B cell (primary cell): ENCODE results near the gene STOML1. TPM values are rescaled to one million over a fixed set of nuclear protein-coding genes. Genes with fewer than 3 reads are reported as not detected.
A peak's percentile ranks its signal among the peaks of the same experiment; 100 is the strongest.

Experiments used
- ATAC-seq: fragments of 200-7000 bp; cut with Tn5 transposase; one replicate; pipeline ENCODE4 v1.10.0; 2021; ENCODE audit warnings: low read depth, mild to moderate bottlenecking, moderate number of reproducible peaks, moderate library complexity
- CTCF ChIA-PET: fragments of 350-600 bp; sonication (Branson Sonifier 250); formaldehyde crosslinking; loops from one replicate; lab custom pipeline; 2021; ENCODE audit warnings: antibody characterized with exemption, inconsistent platforms; lab: Charles Lee
- POLR2A ChIA-PET: fragments of 350-600 bp; sonication (Branson Sonifier 250); formaldehyde crosslinking; loops from one replicate; lab custom pipeline; 2021; ENCODE audit warnings: antibody characterized with exemption; lab: Charles Lee
- DNase-seq: peaks from one replicate; pipeline ENCODE4 v3.0.0; 2013
- H2AFZ ChIP-seq: 2 replicates; pipeline ENCODE4 v1.6.1; 2012; ENCODE audit warnings: mild to moderate bottlenecking, low read depth, low read length; ENCODE audit not compliant: insufficient read depth, poor library complexity, severe bottlenecking
- H3K27ac ChIP-seq, 2 donors: 1 replicate in 1 of 2; 2 replicates in 1 of 2; pipeline ENCODE4 v1.5.1; 2012 to 2013; ENCODE audit warnings: low read length in 2 of 2, mild to moderate bottlenecking in 2 of 2, moderate library complexity in 1 of 2
- H3K27me3 ChIP-seq, 4 experiments: fragments of 200-600 bp in 1 of 4; sonication (generic) in 1 of 4; replicated peaks in 1 of 4; 1 replicate in 2 of 4; 2 replicates in 2 of 4; pipeline versions ENCODE4 v1.6.1 to v1.7.0; 2013 to 2016; ENCODE audit warnings: low read length in 3 of 4, mild to moderate bottlenecking in 2 of 4, mixed read lengths in 1 of 4, moderate library complexity in 1 of 4; ENCODE audit not compliant: insufficient read depth in 4 of 4, control insufficient read depth in 3 of 4; ENCODE audit errors: control extremely low read depth in 1 of 4
- H3K36me3 ChIP-seq, 2 experiments: replicated peaks in 1 of 2; 1 replicate in 1 of 2; 2 replicates in 1 of 2; pipeline versions ENCODE4 v1.6.1 to v1.7.1; 2013; ENCODE audit warnings: low read length in 1 of 2; ENCODE audit not compliant: insufficient read depth in 2 of 2, control insufficient read depth in 1 of 2; ENCODE audit errors: control extremely low read depth in 1 of 2, extremely low read depth in 1 of 2
- H3K4me1 ChIP-seq, 2 donors: fragments of 200-600 bp in 1 of 2; sonication (generic) in 1 of 2; 1 replicate in 1 of 2; 2 replicates in 1 of 2; pipeline versions ENCODE4 v1.5.1 to v1.6.1; 2013 to 2017; ENCODE audit warnings: low read length in 2 of 2; ENCODE audit not compliant: control insufficient read depth in 2 of 2, insufficient read depth in 2 of 2
- H3K4me2 ChIP-seq: replicated peaks from 2 replicates; pipeline ENCODE3; 2012; ENCODE audit warnings: mild to moderate bottlenecking, low read depth, low read length; ENCODE audit not compliant: poor library complexity, severe bottlenecking
- H3K4me3 ChIP-seq, 5 experiments: fragments of 200-600 bp in 1 of 5; sonication (generic) in 1 of 5; 1 replicate in 3 of 5; 2 replicates in 2 of 5; pipeline versions ENCODE4 v1.5.1 to v1.7.0; 2011 to 2016; ENCODE audit warnings: low read length in 4 of 5, mild to moderate bottlenecking in 4 of 5, low read depth in 2 of 5, control low read depth in 1 of 5, moderate library complexity in 1 of 5; ENCODE audit not compliant: insufficient read depth in 1 of 5; ENCODE audit errors: control extremely low read depth in 1 of 5, extremely low read depth in 1 of 5
- H3K79me2 ChIP-seq: fragments of 200-600 bp; sonication (generic); one replicate; pipeline ENCODE4 v1.6.0; 2016; ENCODE audit warnings: low read length; ENCODE audit not compliant: control insufficient read depth, insufficient read depth
- H3K9ac ChIP-seq: fragments of 200-600 bp; sonication (generic); 2 replicates; pipeline ENCODE4 v1.6.1; 2017; ENCODE audit warnings: mild to moderate bottlenecking, low read length, moderate library complexity
- H3K9me3 ChIP-seq, 3 donors: one replicate each; pipeline versions ENCODE4 v1.6.1 to v1.7.1; 2013; ENCODE audit warnings: low read length in 2 of 3; ENCODE audit not compliant: control insufficient read depth in 2 of 3, insufficient read depth in 1 of 3; ENCODE audit errors: control extremely low read depth in 1 of 3
- H4K20me1 ChIP-seq: 2 replicates; pipeline ENCODE4 v1.6.0; 2012; ENCODE audit warnings: mild to moderate bottlenecking, low read length; ENCODE audit not compliant: insufficient read depth, control insufficient read depth, poor library complexity, severe bottlenecking
- H3K27ac Mint-ChIP-seq: one replicate; pipeline ENCODE4 v1.8.0; 2021; ENCODE audit warnings: mixed read lengths
- H3K27me3 Mint-ChIP-seq: one replicate; pipeline ENCODE4 v1.8.0; 2021; ENCODE audit warnings: mixed read lengths
- H3K4me1 Mint-ChIP-seq: one replicate; pipeline ENCODE4 v1.8.0; 2021; ENCODE audit warnings: mixed read lengths
- H3K4me3 Mint-ChIP-seq: one replicate; pipeline ENCODE4 v1.8.0; 2021; ENCODE audit warnings: mixed read lengths
- H3K9me3 Mint-ChIP-seq: one replicate; pipeline ENCODE4 v1.8.0; 2022; ENCODE audit warnings: mixed read lengths; ENCODE audit not compliant: insufficient read depth
- CTCF ChIP-seq: fragments of 200-600 bp; IDR thresholded peaks from one replicate; pipeline ENCODE4 v1.8.0; 2022; ENCODE audit warnings: antibody characterized with exemption, mild to moderate bottlenecking
- EZH2 ChIP-seq: IDR thresholded peaks from 2 replicates; pipeline ENCODE4 v1.6.1; 2012; ENCODE audit warnings: borderline replicate concordance, low read depth, mild to moderate bottlenecking, moderate library complexity, low read length; ENCODE audit not compliant: insufficient read depth, poor library complexity, severe bottlenecking
- WGBS: methylation state at CpG from one replicate; pipeline ENCODE4 v1.1.5; 2013; ENCODE audit warnings: missing lambda C conversion rate; ENCODE audit not compliant: insufficient coverage; 5-methylcytosine and 5-hydroxymethylcytosine counted together
- intact Hi-C: fragments of 100-400 bp; cut with micrococcal nuclease; formaldehyde crosslinking; loops from one replicate; pipeline ENCODE4 v1.10.0; 2022
- polyA plus RNA-seq: library from polyadenylated mRNA; depleted of rRNA; stranded (reverse); fragments of >200 nt; gene quantifications from 2 replicates; pipeline ENCODE4 v1.2.3, GENCODE V29; 2012
- total RNA-seq, 2 donors: library from RNA; stranded (reverse); fragments of 120-200 nt in 1 of 2; gene quantifications; 1 replicate in 1 of 2; 2 replicates in 1 of 2; pipeline versions ENCODE4 v1.2.3 to v1.2.4, GENCODE V29; 2013 to 2022

STOML1 gene
- total and polyA plus RNA-seq, 2 donors (not counting 1 experiment from before 2014, with no cell fraction given) = 6.2 to 11.3 TPM

GRCh38 chr15:74041311-74041756 lies 49.2 kb upstream of the STOML1 start:
- no peaks in the 10 kb centered on the region for H3K4me1 ChIP-seq
- H3K9me3 ChIP-seq = no peaks in the 10 kb centered on the region
- WGBS = 97% methylated on average over 10 of the region's 10 CpGs
- H4K20me1 ChIP-seq = no peaks in the 10 kb centered on the region
- CTCF ChIA-PET = interaction anchor here (0.5 to 4.0 kb wide), 4 partner anchors 8 to 68 kb away, joined by 3 to 14 read pairs (median 6); no protein-coding TSS in a partner anchor
- Mint-ChIP-seq H3K27ac (peak overlapping the region; percentile 13), H3K27me3 (no peaks in the 10 kb centered on the region), H3K4me1 (no peaks in the 10 kb centered on the region), H3K9me3 (no peaks in the 10 kb centered on the region), H3K4me3 (no peak overlapping the region)
- H3K4me2 ChIP-seq = no peak overlapping the region
- H3K79me2 ChIP-seq = no peaks in the 10 kb centered on the region
- H3K36me3 ChIP-seq = peaks cover 0 to 41% of the 10 kb centered on the region in 2 experiments
- DNase-seq (no peak), ATAC-seq (no peak)
- no peak overlapping the region for H3K9ac ChIP-seq
- no peaks in the 10 kb centered on the region for H3K27me3 ChIP-seq
- no peak overlapping the region for H3K27ac ChIP-seq
- intact Hi-C loops = no loop called here
- TF ChIP-seq CTCF (no peak), EZH2 (no peak)
- POLR2A ChIA-PET = no interaction called here
- no peak overlapping the region for H2AFZ ChIP-seq
- H3K4me3 ChIP-seq = no peak overlapping the region

- Histone ChIP-seq H3K79me2 (no peaks in the 10 kb centered on the region), H3K36me3 (peaks cover 0 to 49% of the 10 kb centered on the region in 2 experiments), H3K27ac (no peak overlapping the region), H3K9me3 (no peaks in the 10 kb centered on the region), H3K4me2 (no peak overlapping the region), H3K27me3 (no peaks in the 10 kb centered on the region), H3K4me3 (no peak overlapping the region), H3K9ac (no peak overlapping the region), H3K4me1 (no peaks in the 10 kb centered on the region), H2AFZ (no peak overlapping the region), H4K20me1 (no peaks in the 10 kb centered on the region)
- TF ChIP-seq CTCF = no peak
- TF ChIP-seq EZH2 = no peak
- DNase-seq (no peak), ATAC-seq (no peak)
- Mint-ChIP-seq H3K27ac (no peak overlapping the region), H3K27me3 (no peaks in the 10 kb centered on the region), H3K4me1 (no peaks in the 10 kb centered on the region), H3K9me3 (no peaks in the 10 kb centered on the region), H3K4me3 (no peak overlapping the region)
- CTCF ChIA-PET = interaction anchor here (1.5 to 2.2 kb wide), 3 partner anchors 9 to 67 kb away, joined by 3 to 10 read pairs (median 9); no protein-coding TSS in a partner anchor
- POLR2A ChIA-PET = no interaction called here
- WGBS = 95% methylated on average over 6 of the region's 7 CpGs
- intact Hi-C loops = no loop called here
Measured at GRCh38 chr15:74040109-74040850, 48.2 kb upstream of the STOML1 start.
